HG03060 (cell line): ENCODE results near the gene TRIP10.

Experiments used
- ATAC-seq: cut with Tn5 transposase; IDR thresholded peaks from one replicate; pipeline ENCODE4 v1.9.1; 2021; ENCODE audit warnings: low read depth, moderate number of reproducible peaks; ENCODE audit not compliant: unreplicated experiment

TRIP10 gene

DNA sequence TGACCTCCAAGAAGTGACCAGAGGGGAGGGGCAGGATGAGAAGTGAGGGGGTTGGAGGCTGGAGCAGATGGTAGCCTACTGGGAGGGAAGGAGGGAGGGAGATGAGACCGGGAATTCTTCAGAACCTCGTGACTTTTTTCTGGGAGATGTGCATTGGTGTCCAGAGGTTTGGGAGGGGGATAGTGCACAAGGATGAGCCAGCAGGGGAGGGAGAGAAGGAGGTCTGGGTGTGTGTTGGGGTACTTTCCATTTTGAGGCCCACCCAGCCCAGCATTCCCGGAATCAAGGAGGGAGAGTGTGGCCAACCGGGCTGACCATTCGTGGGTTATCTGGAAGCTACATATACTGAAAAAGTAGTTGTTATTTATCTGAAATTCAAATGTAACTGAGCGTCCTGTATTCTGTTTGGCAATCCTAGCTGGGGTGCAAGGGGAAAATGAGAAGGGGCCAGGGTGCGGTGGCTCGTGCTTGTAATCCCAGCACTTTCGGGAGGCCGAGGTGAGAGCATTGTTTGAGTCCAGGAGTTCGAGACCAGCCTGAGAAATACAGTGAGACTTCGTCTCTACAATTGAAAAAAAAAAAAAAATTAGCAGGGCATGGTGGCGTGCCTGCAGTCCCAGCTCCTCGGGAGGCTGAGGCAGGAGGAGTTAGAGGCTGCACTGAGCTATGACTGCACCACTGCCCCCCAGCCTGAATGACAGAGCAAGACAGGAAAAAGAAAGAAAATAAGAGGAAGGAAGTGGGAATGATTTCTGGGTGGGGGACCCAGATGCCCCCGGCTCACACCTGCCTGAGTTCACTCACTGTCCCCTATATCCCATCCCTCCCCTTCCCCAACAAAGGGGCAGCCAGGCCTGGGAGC is 14.6 kb upstream of the TRIP10 start:
- ATAC-seq, result no peak

DNA sequence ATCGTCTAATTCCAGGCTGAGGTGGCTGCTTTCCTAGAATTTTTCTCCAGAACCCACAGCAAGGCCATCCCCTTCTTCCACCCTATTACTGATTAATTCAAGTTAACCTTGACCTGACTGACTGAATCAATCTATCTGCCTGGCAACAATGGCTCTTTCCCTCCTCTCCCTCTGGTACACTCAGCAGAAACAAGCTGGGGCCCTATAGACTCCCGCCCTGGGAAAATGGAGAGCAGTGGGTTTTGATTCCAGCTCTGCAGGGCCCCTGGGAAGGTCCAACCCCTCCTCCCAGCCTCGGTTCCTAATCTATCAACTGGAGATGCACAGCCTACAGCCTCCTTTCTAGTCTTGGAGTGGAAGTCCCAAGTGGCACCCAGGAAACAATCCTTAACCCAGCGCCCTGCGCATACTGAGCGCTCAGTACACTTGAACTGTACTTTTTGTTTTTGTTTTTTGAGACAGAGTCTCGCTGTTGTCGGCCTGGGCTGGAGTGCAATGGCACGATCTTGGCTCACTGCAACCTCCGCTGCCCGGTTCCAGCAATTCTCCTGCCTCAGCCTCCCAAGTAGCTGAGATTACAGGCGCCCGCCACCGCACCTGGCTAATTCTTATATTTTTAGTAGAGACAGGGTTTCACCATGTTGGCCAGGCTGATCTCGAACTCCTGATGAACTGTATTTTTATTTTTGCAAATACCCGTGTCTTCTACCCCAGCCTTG is 13.8 kb upstream of the TRIP10 start:
- ATAC-seq, result no peak

DNA sequence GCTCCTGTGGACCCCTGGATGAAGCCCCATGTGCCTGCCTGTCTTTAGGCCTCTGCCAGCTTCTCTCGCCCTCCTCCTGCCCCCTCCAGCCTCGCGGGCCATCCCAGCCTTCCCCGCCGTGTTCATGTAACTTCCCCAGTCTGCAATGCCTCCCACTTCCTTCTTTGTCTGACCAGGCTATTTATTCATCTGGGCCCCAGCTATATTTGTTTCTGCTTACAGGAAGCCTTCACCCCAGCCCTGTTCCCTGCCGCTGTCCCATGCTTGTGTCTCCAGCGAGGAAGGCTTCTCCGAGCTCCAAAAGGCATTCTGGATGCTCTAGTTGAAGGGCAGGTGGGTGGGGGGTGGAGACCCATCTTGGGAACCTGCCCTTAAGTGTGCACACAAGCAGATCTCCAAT is 11.1 kb upstream of the TRIP10 start:
- ATAC-seq, result no peak

DNA sequence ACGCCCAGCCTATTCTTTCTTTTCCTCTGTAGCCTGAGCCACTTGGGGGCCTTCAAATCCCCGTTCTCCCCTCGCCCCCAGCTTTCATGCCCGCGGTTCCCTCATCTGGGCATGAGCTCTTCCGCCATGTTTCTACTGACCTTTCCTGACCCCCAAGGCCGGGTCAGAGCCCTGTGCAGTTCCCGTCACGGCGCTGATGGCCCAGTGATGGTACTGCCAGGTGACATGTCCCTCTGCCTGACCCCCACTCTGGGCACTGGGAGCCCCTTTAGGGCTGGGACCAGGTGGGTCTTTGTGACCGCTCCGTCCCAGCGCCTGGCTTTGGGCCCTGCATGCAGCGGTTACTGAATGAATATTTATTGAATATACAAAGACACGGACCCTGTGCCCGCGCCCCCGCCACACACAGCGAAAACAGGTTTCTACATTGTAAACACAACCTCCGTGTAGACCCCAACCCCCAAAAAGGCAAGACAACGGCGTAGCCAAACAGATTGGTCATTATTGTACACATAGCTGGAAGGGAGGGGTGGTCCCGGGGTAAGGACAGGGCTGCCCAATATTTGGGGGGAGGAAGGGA is 9.8 kb upstream of the TRIP10 start:
- ATAC-seq, result no peak

DNA sequence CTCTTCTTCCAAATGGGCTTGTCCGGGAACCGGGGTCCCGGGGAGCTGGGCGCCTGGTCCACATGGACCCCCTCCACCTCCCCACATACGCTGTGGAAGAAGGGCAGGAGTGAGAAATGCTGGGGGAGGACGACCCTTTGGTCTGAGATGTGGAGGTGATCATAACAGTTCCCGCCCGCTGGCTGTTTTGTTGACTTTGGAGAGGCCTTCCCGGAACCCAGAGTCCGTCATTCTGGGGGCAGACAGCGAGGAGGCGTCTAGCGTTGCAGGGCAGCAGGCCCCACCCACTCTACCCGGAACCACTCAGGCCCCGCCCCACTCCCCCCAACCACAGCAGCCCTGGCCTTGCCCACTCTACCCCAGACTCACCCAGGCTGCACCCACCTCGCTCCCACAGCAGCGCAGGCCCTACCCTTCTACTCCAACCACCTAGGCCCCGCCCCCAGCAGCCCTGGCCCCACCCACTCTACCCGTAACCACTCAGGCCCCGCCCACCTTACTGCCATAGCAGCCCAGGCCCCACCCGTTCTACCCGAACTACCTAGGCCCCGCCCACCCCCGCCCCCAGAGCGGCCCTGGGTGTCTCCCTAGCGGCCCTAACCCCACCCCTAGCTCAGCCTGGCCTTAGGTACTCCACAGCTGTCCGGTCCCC is 9.2 kb upstream of the TRIP10 start:
- no peak for ATAC-seq

DNA sequence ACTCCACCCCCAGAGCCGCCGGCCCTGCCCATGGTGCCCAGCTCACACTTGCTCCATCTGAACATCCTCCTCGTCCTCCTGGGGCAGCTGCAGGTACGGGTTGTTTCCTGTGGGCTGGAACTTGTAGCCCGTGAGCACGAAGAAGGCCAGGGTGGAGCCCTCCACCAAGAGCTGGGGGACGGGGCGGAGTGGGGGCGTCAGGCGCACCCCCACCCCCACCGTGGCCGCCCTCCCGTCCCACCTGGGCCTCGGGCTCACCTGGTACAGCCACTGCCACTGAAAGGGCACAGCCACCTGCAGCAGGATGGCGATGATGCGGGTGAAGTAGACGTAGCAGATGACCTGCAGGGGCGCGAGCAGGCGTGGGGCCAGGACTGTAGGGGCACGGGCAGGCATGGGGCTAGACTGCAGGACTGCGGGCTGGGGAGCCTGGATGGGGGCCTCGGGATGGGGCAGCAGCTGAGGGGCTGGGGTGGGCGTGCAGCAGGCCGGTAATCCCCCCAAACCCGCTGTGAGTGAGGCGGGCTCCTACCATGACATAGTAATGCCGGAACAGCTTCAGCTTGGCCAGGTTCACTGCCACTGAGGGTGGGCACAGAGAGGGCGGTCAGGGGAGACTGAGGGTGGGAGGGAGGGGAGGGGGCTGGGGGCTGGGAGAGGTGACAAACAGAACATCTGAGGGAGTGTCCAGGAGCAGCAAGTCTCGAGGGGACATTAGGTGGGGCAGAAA is 8.4 kb upstream of the TRIP10 start:
- ATAC-seq, result no peak

DNA sequence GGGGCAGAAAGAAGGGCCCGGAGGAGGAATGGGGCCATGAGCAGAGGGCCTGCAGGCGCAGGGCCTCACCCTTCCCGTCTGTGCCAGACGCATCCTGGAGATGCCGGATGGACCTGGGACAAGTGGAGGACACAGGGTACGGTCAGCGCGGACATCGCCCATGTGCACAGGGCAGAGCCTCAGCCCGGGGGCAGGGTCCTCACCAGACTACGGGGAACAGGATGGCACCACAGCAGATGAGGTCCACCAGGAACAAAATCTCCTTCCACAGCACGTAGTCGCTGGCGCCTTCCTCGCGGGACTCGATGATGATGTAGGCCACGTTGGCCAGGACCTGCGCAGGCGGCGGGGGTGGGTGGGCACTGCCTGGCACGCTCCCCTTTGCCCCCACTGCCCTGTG is 7.7 kb upstream of the TRIP10 start:
- ATAC-seq, result no peak

DNA sequence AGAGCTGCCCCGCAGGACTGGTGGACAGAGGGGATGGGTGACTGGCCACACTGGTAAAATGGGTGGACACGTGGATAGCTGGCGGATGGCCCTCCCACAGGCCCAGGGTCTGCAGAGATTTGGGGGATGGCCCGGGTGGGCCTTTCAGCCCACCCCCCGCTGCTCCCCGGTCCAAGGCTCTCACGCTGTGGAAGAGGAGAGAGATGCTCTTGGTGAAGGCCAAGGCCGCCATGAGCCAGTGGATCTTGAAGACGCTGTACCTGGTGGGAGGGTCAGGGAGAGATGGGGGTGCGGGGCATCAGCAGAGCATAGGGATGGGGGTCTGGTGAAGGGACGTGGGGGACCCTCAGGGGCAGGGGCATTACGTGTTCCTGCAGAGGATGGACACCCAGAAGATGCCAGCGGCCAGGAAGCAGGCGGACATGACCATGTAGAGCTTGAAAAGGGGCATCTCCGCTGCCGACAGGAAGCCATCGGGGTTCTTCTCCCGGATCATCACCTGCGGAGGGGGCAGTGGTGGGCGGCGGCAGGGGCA is 6.6 kb upstream of the TRIP10 start:
- ATAC-seq, result no peak

DNA sequence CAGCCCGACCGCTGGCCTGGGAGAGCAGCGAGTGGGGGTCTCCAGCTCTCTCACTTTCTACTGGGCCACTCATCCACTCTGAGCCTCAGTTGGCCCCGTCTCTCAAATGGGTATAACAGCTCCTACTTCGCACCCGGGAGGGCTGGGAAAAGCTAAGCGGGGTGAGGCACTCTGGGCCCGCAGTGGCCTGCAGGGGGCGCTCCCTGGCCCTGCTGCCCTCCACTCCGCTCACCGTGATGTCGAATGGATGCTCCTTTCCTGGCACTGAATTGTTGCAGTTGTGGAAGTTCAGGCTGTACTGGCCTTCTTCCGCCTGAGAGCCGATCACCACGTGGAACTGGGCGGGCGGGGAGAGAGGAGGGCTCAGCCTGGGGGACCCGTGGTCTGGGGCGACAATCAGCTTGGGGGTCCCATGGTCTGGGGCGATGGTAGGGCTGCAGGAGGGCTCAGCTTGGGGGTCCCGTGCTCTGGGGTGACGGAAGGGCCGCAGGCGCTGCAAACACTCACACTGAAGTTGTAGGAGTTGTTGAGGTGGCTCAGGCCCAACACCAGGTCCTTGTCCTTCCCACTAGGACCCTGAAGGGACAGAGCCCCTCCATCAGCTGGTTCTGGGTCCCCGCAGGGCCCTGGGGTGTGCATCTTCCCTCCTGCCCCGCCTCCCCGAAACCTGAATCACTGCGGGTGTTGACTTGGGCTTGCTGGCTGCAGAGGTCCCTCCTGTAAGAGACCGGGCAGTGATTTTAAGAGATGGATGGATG is 6.0 kb upstream of the TRIP10 start:
- ATAC-seq, result no peak

DNA sequence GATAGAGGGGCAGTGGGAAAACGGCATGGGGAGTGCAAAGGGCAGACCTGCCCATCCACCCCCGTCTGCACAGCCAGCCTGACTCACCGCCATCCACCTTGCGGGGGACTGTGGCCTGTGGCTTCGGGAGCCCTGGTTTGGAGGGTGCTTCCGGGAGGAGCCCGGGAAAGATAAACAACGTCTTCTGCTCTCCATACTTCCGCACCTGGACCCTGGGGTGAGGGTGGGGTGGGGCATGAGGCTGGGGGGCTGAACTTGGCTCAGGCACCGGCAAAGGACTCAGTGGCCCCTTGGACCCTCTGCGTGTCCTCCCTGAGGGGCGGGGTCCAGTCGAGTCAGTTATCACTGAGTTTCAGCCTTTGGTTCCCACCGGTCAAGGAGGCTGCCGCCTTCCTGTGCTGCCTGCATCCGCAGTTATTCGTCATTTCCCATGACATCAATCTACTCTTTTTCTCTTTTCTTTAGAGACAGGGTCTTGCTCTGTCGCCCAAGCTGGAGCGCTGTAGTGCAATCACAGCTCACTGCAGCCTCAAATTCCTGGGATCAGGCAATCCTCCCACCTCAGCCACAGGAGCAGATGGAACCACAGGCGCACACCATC is 5.3 kb upstream of the TRIP10 start:
- ATAC-seq, result no peak

DNA sequence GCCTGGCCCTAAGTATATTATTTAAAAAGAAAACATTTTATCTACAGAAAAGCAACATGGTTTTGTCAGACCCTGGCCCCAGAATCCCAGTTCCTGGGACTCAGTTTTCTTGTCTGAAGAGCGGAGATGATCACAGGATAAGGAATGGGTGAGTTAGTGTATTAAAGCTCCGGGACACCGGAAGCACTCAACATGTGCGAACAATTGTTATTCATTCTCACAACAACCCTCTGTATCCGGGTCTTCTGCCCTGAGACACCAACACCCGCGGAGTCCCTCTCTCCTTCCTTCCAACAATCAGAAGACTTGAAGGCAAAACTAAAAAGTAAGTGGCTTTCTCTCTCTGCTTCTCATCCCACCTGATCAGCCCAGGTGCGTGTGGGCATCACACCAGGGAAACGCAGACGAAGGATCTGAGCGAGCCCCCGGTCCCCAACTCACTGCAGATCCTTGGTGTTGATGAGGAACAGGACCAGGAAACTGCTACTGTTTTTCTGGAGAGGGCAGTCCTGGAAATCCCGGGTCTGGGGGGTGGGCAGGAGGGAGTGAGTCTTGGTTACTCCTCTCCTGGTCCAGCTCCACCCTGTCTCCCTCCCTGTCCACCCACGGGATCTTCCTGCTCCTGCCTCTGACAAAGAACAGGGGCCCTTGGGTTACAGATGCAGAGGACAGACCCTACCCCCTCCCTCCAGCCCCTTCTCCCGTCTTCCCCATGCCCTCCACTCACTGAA is 4.1 kb upstream of the TRIP10 start:
- no peak for ATAC-seq

DNA sequence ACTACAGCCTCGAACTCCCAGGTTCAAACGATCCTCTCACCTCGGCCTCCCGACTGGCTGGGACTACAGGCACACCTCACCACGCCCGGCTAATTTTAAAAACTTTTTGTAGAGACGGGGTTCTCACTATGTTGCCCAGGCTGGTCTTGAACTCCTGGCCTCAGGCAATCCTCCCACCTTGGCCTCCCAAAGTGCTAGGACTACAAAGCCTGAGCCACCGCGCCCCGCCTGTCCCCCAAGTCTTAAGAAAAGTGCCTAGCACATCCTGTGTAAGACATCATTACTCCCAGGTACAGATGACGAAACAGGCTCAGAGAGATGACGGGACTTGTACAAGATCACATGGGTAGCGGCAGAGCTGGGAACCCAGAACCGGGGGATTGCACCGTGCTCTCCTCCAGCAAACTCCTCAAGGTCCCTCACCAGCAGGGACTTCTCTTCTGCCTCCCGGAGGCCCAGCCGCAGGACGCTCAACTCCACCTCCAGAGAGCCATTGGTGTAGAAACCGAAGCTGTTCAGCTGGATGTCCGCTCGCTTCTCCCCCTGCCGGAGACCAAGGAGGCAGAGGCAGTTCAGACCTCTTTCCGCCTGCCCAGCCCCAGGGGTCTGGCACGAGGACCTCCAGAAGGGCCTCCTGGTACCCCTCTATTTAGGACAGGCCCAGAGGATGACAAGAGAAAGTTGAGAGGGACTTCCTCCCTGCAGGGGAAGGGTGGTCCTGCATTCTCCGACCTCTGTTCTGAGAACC is 3.1 kb upstream of the TRIP10 start:
- no peak for ATAC-seq

DNA sequence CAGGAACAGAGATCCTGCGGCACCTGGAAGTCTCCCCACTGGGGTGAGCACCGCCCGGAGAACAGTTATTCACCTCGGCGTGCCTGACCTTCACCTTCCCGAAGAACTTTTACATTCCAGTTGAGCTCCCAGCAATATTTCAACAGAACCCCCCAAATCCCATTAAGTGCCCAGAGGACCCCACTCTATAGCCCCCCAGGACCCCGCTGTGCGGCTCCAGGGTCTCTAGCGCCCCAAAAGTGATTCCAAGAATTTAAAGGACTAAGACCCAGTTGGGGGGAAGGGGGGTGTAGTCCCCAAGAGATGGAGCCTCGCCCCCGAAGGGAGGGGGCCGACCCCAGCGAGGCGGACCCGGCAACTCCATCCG is 2.6 kb upstream of the TRIP10 start:
- ATAC-seq, result no peak

DNA sequence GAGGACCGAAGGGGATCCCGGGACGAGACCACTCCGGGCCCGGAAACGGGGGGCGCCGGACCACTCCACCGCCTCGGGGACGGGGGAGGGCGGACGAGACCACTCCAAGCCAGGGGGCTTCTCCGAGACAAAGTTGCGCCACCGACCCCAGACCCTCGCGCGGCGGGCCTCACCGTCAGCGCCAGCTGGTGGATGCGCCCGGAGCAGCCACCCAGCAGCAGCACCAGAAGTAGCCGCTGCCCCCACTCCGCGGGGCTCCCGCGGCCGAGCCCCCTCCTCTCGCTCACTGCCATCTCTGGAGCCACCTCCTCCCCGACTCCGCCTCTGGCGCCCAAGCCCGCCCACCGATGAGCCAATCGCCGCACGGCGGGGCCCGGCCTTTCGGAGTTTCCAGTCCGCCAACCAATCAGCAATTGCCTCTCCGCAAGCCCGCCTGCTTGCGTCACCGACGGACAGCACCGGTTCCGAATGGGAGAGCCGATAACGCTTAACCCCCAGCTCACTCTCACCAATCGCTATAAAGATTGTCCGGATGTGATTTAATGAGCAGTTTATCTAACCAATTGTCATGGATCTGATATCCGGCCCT is 2.1 kb upstream of the TRIP10 start, which contains the start of gene GPR108:
Gene GPR108, minus strand, starts transcription at position 297 of the 589 bp plus-strand sequence. Its CDS starts 4 bp downstream, at position 293.
- peak; percentile 65 for ATAC-seq

DNA sequence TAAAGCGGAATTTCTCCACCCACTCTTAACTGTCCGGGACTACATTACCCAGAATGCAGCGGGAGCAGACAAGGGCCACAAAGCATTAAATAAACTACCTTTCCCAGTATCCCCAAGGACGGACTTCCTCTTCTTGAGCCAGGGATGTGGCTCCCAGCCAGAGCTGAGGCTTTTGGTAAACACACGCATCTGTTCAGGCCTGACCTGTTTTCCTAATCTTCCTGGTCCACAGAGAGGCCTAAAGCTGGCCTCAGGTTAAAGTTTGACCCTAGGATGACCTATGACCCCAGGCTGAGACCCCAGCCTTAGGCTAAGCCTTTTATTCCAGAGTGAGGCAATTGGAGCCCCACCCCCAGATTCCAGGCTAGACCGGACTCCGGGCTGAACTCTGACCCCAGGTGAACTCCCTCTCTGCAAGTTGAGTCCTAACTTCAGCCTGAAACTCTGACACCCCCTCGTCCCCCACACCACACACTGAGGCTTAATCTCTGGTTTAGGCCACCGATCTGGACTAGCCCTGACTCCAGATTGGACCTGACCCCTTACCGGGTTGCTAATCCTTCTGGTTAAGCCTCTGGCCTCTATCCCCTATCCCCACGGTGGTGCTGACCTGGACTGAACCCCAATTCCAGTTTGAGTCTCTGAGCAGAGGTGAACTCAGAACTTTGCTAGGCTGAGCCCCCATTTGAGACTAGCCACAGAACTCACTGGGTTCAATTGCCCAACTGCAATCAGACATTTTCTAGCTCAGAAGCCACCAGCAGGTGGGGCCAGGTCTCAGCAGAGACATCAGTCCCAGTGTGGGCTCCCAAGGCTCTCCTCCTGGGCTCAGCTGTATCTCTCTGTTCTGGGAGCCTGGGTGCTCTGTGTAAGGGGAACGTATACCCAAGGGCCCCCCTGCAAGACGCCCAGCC is 1.4 kb upstream of the TRIP10 start:
- ATAC-seq, result no peak

DNA sequence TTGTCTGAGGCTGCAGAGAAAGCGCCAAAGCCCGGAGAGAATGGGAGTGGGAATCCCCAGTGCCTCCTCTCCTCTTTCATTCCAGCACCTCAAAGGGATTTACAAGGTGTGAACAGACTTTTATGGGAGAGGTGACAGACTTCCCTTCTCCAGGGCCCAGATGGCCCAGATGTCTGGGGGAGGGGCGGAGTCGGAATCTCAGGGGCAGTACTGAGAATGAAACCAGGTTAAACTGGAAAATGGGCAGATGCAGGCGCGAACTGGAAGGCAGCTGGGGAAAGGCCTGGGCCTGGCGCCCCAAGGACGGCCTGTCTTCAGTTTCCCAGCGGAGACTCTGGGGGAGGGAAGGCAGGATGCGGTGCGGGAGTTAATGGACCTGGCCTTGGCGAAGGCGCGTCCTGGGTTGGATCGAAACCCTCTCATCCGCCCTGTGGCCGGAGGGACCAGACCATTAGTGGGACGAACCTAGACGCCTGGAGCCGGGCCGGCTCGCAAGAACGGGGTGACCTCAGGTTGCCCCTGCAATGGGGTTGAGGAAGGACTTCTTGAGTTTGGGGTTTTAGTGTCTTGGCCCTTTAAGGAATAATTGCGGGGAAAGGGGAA is 592 bp upstream of the TRIP10 start:
- no peak for ATAC-seq
